GM19438 (cell line): ENCODE measurements around the gene MALT1.

Experiments
- ATAC-seq: cut with Tn5 transposase; IDR thresholded peaks from one replicate; pipeline ENCODE4 v1.9.1; 2021; ENCODE audit warnings: low read depth; ENCODE audit not compliant: unreplicated experiment

MALT1 gene

DNA sequence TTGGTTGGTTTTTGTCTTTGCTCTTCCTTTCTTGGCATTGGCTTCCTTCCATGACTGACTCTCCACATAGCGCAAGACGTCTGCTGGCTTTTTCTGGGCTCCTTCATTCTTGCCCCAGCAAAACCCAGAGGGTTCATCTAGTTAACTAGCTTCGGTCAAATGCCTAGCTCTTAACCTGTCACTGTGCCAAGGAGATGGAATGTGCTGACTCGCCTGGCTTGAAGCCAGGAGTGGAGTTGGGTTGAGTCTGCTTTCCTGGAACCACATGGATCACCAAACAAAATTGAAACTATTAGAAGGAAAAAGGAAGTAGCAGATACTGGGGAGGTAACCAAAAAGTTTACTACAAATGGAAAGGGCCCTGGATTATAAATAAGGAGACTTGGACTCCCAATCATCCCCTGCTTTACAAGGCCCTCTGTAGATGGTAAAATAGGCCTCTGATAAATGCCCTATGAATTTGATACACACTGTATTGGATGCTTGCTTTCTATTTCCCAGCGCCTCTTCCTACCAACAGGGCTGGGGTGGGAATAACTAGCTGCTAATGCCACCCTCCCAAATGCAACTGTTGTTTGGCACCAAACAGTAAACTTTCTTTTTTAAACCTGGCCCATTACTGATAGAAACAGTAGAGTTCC is 11.3 kb downstream of the MALT1 start:
- ATAC-seq, result no peak

GRCh38 chr18:58687871-58688308 is 16.6 kb downstream of the MALT1 start:
- ATAC-seq, result peak; percentile 84

GRCh38 chr18:58690259-58690658 is 19.0 kb downstream of the MALT1 start:
- ATAC-seq, result no peak

GRCh38 chr18:58691256-58691655 is 20.0 kb downstream of the MALT1 start:
- ATAC-seq, result no peak

DNA sequence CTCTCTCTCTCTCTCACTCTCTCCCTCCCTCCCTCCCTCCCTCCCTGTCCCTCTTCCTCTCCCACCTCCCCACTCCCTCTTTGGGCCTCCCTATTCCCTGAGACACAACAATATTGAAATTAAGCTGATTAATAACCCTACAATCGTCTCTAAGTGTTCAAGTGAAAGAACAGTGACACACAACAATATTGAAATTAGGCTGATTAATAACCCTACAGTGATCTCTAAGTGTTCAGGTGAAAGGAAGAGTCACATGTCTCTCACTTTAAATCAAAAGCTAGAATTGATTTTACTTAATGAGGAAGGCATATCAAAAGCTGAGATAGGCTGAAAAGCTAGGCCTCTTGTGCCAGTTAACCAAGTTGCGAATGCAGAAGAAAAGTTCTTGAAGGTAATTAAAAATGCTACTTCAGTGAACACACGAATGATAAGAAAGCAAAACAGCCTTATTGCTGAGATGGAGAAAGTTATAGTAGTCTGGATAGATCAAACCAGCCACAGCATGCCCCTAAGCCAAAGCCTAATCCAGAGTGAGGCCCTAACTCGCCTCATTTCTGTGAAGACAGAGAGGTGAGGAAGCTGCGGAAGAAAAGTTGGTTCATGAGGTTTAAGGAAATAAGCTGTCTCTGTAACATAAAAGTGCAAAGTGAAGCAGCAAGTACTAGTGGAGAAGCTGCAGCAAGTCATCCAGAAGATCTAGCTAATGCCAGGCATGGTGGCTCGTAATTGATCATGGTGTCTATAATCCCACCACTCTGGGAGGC is 21.3 kb downstream of the MALT1 start:
- no peak for ATAC-seq

DNA sequence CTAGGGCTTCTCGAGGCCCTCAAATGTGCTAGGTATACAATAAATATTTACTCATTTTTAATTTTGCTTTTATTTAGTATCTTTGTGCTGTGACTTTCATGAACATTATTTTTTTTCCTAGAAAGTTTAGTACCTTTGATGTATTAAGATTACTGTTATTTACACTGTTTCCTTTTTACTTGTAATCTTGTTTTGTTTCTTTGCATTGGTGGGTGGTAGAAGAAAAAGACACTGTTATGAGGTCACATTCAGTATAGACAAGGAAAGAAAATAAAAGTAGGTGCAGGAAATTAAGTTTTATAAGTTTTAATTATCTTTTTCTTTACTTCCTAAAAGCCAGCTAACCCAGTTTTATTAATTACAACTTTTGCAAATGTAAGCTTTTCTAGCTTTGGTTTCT is 23.0 kb downstream of the MALT1 start:
- no peak for ATAC-seq

GRCh38 chr18:58694720-58695468 is 23.6 kb downstream of the MALT1 start:
- ATAC-seq, result no peak

DNA sequence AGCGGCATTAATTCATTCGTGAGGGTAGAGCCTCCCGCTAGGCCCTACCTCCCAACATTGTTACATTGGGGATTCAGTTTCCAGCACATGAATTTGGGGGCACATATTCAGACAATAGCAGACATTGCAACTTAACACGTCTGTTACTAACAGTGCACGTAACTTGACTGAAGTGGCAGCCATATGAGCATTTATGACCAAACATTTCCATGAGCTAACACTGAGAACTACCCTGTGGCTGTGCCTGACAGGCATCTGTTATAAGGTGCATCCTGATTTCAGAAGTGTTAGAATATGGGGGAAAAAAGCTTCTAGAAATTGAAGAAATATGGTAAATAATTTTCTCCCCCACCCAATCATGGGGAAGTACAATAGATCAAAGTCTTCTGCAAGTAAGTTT is 24.5 kb downstream of the MALT1 start:
- no peak for ATAC-seq

DNA sequence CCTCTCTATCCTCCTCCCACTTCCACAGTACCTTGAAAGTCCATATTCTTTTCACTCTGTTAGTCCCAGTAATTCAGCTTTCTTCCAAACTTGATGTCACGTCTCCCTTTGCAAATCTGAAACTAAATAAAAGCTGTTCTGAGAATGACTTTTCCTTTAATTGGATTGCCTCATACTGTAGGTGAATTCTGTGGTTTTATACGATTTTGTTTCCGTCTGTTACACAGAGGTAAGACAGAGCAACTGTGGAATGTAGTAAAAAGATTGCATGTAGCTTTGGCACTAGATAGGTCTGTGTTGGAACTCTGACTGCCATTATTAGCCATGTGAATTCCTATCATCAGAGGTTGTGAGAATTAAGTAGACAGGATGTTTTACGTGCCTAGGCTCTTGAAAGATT is 25.9 kb downstream of the MALT1 start:
- no peak for ATAC-seq

GRCh38 chr18:58698701-58699193 is 27.5 kb downstream of the MALT1 start:
- ATAC-seq, result no peak

GRCh38 chr18:58699551-58699950 is 28.3 kb downstream of the MALT1 start:
- ATAC-seq, result no peak

DNA sequence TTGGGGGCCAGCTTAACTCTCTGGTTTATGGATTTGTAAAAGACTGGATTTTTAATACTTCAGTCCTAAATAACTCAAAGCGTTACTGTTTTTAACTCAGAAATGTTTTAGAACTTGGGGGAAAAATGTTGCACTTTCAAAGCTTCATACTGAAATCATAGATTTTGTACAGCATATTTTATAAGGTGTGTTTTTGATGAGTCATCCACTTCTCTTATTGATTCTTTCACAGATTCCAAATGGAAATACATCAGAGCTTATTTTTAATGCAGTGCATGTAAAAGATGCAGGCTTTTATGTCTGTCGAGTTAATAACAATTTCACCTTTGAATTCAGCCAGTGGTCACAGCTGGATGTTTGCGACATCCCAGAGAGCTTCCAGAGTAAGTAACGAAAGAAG is 28.9 kb downstream of the MALT1 start:
- no peak for ATAC-seq

GRCh38 chr18:58712930-58713329 is 41.7 kb downstream of the MALT1 start:
- ATAC-seq, result no peak

DNA sequence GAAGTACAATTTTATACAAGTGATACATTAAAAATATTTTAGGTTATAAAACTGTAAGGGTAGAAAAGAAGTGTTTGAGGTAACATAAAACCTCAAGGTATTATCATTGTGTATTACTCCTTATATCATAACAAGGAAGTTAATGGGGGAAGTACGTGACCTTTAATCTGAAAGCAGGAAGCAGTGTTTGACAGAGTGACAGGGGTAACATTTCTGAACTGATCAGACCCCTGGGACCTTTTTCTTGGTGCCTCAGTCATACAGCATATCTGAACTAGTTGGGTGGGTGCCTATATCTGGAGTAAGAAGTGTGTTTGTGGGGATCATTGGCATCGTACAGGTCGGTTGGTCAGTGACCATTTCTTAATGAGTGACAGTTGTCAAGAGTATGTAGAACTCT is 43.0 kb downstream of the MALT1 start:
- ATAC-seq, result no peak

DNA sequence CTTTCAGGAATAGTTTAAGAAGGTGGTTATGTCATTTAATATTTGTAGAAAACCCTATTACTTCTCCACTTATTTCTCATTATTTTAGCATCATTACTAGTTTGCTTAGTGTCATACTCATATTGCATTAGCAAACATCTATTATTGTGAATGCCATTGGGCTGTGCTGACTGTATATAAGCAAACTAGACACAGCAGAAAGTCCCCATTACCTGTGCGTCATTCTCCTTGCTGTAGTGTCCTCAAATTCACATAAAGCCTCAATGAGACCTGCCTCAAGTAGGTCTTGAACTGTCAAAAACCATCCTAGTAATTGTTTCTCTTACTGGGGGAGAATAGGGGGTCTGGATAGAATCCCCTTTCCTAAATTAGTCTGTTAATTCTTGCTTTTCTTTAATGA is 43.6 kb downstream of the MALT1 start:
- ATAC-seq, result no peak

GRCh38 chr18:58715540-58715939 is 44.3 kb downstream of the MALT1 start:
- ATAC-seq, result no peak

- no peak for ATAC-seq
These were observed 44.9 kb downstream of the MALT1 start for GRCh38 chr18:58716060-58716756.

GRCh38 chr18:58721566-58722239 is 50.4 kb downstream of the MALT1 start:
- no peak for ATAC-seq

DNA sequence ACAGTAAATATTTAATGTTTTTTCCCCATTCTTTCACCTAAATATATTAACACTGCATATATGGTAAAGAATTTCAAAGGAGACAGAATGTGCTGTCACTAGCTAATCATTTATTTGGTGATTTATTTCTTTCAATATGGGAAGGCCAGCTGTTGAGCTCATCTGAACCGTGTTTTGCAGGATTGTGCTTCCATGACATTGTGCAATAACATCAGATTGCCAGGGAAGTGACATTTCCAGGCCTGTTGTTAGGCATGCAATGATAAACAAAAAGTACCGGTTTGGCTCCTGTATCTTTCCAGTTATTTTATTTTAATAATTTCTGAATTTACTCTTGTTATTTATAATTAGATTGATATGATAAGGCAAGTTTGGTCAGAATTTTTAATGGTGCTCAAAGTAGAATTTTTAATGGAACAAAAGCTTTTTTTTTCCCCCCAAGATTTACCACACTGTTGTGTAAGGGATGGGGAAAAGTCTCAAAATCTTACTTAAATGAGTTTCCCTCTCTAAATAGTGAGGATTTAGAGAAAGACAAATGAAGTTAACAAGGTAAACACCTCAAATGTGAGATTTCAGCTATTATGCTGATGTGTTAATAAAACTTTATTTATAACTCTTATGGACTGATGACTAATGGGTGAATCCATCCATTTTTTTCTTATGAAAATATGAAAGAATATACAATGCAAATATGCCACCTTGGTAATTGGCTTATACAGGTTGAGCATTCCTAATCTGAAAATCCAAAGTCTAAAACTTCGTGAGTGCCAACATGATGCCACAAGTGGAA is 52.7 kb downstream of the MALT1 start:
- ATAC-seq, result no peak
